22Rv1 (cell line): ENCODE measurements around the gene DNAAF8.

Experiments used
- CTCF ChIP-seq: fragments of 450-650 bp; IDR thresholded peaks from 2 replicates; pipeline ENCODE4 v1.5.1; 2017; ENCODE audit warnings: mild to moderate bottlenecking
- ZFX ChIP-seq: fragments of 450-650 bp; IDR thresholded peaks from 2 replicates; pipeline ENCODE4 v1.6.1; 2017; ENCODE audit warnings: antibody characterized with exemption, borderline replicate concordance

GRCh38 chr16:4690946-4691665, 43.2 kb upstream of the DNAAF8 start:
- TF ChIP-seq CTCF (no peak), ZFX (no peak)
